ENCODE results near the gene RPA3. TPM values are rescaled to one million over a fixed set of nuclear protein-coding genes. Genes with fewer than 3 reads are reported as not detected.

RPA3 gene
- total RNA-seq, 1 donor from 2014 or later, result 22.2 TPM

DNA sequence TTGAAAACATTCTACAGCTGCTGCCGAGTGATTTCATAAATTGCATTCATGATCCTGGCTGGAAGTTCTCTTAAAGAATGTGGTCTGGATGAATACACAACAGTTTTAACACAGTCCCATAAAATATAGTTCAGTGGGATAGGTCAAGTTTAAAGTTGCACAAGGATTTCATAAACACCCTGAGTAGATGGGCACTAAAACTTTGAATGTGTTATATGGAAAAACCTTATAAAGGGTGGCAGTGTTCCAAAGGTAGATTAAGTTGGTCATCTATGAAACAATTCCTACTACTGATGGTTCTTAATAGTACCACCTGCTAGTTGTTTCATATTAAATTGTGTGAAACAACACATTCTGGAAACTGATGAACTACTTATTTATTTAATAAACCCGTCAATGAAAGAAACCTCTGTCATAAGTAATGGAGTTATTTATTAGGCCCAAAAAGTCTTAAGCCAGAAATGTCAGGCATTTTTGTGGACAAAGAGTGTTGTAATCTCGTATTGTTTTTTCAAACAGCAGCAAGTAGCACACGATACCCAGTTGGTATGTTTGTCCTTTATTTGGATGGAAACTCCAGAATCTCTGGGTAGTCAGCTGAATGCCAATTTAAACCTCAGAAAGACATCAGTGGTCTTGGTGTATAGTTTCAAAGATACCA lies 14.3 kb upstream of the RPA3 start:
- DNase-seq (ENCODE audit: low read depth), result peak; percentile 80

GRCh38 chr7:7731732-7732131 lies 13.3 kb upstream of the RPA3 start:
- DNase-seq (ENCODE audit: low read depth), result no peak

DNA sequence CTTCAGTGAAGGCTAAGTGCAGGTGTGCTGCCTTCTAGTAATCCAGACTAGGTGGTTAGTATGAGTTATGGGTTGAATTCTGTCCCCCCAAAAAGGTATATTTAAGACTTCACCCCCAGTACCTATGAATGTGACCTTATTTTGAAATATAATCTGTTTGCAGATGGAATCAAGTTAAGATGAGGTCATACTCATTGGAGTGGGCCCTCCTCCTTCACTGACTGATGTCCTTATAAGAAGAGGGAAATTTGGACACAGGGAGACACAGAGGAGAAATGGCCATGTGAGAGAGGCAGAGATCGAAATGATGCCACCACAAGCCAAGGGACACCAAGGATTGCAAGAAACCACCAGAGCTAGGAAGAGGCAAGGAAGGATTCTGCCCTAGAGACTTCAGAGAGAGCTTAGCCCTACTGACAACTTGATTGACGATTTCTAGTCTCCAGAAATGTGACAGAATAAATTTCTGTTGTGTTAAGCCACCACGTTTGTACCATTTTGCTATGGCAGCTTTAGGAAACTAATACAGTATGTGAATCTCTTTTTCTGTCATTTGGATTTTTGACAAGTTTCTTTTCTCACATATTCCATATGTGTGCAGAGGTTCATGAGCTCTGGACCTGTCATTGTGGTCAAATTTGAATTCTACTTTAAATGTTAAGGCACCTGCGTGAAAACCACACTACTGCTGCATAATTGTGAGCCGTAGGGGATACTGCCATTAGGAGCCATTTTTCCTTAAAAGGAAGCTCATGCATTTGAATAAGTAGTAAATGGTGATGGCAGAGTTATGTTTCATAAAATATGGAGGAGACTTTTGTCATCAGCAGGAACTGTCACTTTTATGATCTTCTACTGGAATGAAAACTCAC lies 2.6 kb upstream of the RPA3 start:
- no peak for DNase-seq (ENCODE audit: low read depth)

DNA sequence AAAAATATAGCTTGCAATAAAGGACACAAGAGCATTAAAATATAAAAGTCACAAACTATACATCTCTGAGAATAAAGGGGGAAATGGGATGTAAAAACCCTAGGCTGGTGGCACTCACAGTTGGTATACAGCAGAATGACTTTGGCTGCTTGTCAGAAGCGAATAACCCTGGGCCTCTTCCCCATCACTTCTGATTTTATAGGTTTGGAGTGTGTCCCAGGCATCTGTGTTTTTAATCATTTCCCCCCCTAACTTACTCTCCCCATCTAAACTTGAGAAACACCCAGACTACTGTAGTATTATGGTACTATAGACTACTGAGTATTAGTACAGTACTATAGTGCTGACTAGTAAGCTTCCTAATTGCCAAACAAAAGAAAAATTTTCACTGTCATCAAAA lies 1.8 kb upstream of the RPA3 start:
- DNase-seq (ENCODE audit: low read depth), result no peak

GRCh38 chr7:7719236-7719635 lies 829 bp upstream of the RPA3 start:
- peak; percentile 98 for DNase-seq (ENCODE audit: low read depth)

DNA sequence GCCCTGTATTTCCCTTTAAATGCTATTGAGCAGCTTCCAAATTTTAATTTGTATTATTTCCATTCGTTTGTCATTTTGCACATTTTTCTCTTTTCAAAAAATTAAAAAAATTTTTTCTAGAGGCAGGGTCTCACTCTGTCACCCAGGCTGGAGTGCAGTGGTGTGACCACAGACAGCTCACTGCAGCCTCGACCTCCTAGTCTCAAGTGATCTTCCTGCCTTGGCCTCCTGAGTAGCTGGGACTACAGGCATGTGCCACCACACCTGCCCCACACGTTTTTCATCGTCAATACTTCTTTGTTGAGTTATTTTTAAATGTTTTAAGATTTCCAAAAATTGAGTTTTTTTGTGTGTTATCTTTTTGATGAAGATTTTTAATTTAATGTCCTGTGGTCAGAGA lies 4.7 kb downstream of the RPA3 start:
- DNase-seq (ENCODE audit: low read depth), result no peak

GRCh38 chr7:7710469-7710868 lies 7.9 kb downstream of the RPA3 start:
- DNase-seq (ENCODE audit: low read depth), result no peak

- no peak for DNase-seq (ENCODE audit: low read depth)
Observed at GRCh38 chr7:7709291-7709690, 9.1 kb downstream of the RPA3 start.

DNA sequence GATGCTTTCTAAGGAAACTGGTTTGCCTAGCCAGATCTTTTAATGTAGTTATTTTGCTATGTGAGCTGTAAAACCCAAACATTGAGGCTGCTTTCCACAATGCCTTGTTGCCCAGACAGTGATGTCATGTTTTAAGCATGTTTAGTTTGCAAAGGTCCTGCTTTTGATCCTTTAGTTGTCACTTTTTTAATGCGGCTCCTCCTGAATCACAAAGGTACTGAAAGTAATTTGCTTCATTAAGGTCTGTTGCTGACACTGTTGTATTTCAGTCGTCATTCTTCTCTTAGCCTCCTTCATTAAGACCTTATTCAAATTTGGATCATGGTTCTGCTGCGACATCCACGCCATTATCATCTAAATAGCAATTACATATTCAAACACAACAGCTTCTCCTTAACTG lies 10.6 kb downstream of the RPA3 start:
- DNase-seq (ENCODE audit: low read depth), result peak; percentile 50

DNA sequence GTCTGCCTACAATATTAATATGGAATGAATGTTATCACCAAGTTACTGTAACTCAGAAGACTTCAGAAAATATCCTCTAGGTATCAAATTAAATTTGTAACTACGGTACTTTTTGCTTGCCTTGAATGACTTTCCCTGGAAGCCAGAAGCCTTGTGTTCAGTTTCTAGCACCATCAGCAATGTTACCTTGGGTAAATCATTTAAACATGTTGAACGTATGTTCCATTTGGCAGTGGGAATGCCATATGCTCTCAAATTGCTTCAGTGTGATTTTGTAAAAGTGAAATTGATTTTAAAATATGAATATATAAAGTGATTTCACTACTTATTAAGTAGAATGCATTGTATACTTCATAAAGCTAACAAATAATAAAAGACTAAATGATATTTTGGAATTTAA lies 11.2 kb downstream of the RPA3 start:
- DNase-seq (ENCODE audit: low read depth), result no peak

DNA sequence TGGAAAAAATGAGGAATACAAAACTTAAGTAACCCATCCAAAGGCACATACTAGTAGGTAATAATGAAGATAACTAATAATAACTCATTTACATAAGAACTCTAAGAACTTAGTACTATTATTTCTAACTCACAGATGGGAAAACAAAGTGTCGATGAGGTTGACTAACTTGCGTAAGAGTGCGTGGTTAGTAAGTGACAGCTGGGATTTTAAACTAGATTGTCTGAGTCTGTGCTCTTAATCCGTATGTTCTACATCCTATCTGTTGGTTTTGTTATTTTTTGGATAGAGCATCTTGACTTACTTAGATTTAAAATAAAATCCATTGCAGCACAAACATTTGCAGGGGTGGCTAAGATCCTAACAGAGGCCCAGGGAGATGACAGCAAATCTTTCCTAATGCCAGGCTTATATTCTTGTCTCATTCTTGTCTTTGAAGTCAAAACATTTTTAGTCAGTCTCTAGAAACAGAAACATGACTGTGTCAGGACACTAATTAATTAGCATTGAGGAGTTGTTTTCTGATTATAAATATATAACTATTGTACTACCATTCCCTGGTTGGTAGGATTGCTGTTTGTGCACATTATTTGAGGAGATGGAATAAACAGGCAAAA lies 11.7 kb downstream of the RPA3 start:
- DNase-seq (ENCODE audit: low read depth), result no peak

GRCh38 chr7:7706101-7706511 lies 12.3 kb downstream of the RPA3 start:
- DNase-seq (ENCODE audit: low read depth), result no peak

DNA sequence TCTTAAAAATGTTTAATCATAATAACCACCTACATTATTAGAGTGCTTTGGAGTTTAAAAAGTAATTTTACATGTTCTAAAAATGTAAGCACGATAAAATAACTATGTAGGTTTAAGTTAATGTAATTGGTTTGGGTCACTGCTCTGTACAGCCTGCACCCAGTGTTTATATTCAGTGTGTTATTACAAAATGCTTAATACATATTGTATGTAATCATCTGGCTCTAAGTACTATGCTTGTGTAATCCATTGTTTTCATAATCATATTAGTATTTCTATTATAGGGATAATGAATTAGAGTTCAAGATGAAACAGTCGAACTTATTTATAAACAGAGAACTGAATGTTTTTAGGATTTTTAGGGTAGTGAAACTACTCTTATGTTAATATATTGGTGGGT lies 13.1 kb downstream of the RPA3 start:
- no peak for DNase-seq (ENCODE audit: low read depth)

DNA sequence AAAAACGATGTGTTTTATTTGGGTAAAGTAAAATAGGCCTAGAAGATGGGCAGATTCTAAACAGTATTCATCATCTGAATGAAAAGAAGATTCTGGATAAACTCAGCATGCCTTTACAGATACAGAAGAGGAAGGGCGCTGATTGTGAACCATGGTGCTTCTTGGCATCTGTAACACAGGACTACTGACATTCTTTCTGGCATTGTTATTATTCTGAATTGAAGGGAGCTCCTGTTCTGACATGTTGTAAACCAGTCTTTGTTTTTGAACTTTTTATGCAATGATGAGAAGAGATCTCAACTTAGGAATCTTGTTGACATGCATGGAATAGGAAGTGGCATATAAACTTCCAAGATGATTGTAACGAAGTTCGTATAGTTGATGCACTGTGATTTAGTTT lies 13.5 kb downstream of the RPA3 start:
- DNase-seq (ENCODE audit: low read depth), result no peak

- no peak for DNase-seq (ENCODE audit: low read depth)
Observed at GRCh38 chr7:7703427-7703826, 15.0 kb downstream of the RPA3 start.

GRCh38 chr7:7702826-7703225 lies 15.6 kb downstream of the RPA3 start:
- peak; percentile 9 for DNase-seq (ENCODE audit: low read depth)

- DNase-seq (ENCODE audit: low read depth), result no peak
Observed at GRCh38 chr7:7701527-7701926, 16.9 kb downstream of the RPA3 start.

DNA sequence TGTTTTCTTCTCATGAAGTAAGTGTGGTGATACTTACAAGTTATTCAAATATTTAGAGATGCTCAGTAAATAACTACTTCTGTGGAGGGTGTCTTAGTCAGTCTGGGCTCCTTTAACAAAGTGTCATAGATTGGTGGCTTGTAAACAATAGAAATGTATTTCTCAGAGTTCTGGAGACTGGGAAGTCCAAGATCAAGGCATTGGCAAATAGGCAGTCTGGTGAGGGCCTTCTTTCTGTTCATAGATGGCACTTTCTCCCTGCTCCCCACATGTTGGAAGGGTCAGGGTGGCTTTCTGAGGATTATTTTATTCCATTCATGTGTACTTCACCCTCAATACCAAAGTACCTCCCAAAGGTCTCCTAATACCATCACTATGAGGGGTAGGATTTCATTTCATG lies 18.4 kb downstream of the RPA3 start:
- DNase-seq (ENCODE audit: low read depth), result no peak

DNA sequence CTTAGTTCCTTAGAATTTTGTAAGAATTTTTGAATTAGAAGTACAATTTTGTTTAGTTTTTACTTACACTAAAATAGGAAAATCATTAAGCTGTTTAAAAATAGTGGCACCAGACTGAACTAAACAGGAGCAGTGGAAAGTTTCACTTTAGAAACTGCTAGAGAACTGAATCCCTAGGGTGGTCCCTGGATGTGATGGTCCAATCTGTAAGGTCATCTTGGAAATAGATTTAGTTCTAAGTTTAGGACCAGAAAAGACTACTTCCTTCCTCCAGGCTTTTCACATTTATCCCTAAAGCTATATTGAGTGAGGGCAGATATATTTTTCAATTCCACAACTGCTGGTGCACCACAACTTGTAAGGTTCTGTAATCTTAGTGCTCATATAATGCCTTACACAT lies 19.0 kb downstream of the RPA3 start:
- DNase-seq (ENCODE audit: low read depth), result no peak

DNA sequence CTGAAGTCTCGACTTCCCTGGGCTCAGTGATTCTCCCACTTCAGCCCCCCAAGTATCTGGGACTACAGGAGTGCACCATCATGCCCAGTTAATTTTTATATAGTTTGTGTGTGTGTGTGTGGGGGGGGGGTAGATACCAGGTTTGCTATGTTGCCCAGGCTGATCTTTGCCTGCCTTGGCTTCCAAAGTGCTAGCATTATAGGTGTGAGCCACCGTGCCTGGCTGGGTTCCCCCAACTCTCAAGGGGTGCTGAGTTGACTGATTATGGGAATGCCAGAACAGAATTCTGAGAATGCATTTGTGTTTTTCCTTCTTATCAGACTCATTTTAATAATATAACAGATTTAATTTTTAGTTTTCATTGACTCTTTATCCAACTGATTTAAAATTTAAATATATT lies 19.5 kb downstream of the RPA3 start:
- no peak for DNase-seq (ENCODE audit: low read depth)

DNA sequence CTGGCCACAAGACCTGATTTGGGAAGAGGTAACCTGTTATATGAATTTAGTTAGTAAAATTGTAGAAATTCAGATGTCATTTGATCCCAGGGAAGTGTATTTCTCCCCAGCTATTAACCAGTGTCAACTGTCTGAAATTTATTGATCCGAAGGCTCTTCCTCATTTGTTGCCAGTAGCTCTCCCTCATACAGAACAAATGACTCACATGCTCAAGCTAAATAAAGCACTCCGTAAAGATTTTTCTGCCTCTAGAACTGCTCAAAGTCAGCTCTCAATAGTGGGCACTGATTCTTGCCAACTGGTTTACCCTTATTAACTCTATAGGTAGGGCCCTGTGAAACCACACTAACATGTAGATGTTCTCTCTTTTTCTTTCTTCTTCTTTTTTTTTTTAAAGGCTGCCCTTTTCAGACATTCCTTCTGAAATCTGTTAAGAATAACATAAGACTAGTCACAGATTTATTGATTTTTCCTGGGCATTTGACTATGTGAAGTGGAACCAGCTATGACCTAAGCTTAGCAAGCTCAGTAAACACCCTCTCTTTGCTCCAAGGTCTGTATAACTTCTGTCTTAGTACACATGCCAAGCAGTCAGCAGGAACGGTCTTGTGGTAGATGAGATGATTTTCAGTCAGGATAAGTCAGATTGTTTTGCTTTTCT lies 21.8 kb downstream of the RPA3 start:
- peak; percentile 84 for DNase-seq (ENCODE audit: low read depth)

- no peak for DNase-seq (ENCODE audit: low read depth)
Observed at GRCh38 chr7:7695111-7695817, 23.1 kb downstream of the RPA3 start.

Measured in renal cortical epithelial cell (primary cell).